Loucy (cell line): Measurements from ENCODE around the gene PSMD1.

ENCODE experiments used
- H2AFZ ChIP-seq: fragments of 200-600 bp; sonication (generic); 2 replicates; pipeline ENCODE4 v1.6.0; 2016; ENCODE audit warnings: antibody characterized with exemption, mild to moderate bottlenecking, low read length, moderate library complexity
- H3F3A ChIP-seq: fragments of 200-600 bp; 2 replicates; pipeline ENCODE4 v1.6.0; 2016; ENCODE audit warnings: antibody characterized with exemption, low read depth, mild to moderate bottlenecking
- H3K27me3 ChIP-seq: fragments of 200-600 bp; sonication (generic); 2 replicates; pipeline ENCODE4 v1.6.1; 2014; ENCODE audit warnings: low read length, mild to moderate bottlenecking; ENCODE audit not compliant: insufficient read depth, poor library complexity, severe bottlenecking
- H3K36me3 ChIP-seq: fragments of 200-600 bp; sonication (generic); 2 replicates; pipeline ENCODE4 v1.6.1; 2016; ENCODE audit warnings: low read length; ENCODE audit not compliant: insufficient read depth
- H3K4me1 ChIP-seq: fragments of 200-600 bp; sonication (generic); 2 replicates; pipeline ENCODE4 v1.5.1; 2014; ENCODE audit warnings: low read length, mild to moderate bottlenecking; ENCODE audit not compliant: insufficient read depth, poor library complexity, severe bottlenecking
- H3K4me2 ChIP-seq: fragments of 200-600 bp; sonication (generic); 2 replicates; pipeline ENCODE4 v1.6.0; 2014; ENCODE audit warnings: antibody characterized with exemption, low read length, low read depth, mild to moderate bottlenecking; ENCODE audit not compliant: poor library complexity, severe bottlenecking
- H3K4me3 ChIP-seq: fragments of 200-600 bp; sonication (generic); 2 replicates; pipeline ENCODE4 v1.5.1; 2014; ENCODE audit warnings: low read length, mild to moderate bottlenecking, mixed read lengths; ENCODE audit not compliant: poor library complexity, severe bottlenecking
- H3K79me2 ChIP-seq: fragments of 200-600 bp; sonication (generic); 2 replicates; pipeline ENCODE4 v1.6.1; 2014; ENCODE audit warnings: low read length; ENCODE audit not compliant: insufficient read depth
- H3K9ac ChIP-seq: fragments of 200-600 bp; sonication (generic); 2 replicates; pipeline ENCODE4 v1.6.0; 2014; ENCODE audit warnings: mild to moderate bottlenecking, low read depth, low read length, moderate library complexity; ENCODE audit not compliant: poor library complexity, severe bottlenecking
- H3K9me2 ChIP-seq: fragments of 200-600 bp; sonication (generic); replicated peaks from 2 replicates; pipeline ENCODE4 v1.6.1; 2016; ENCODE audit warnings: low read depth, low read length, mixed read lengths
- H3K9me3 ChIP-seq: fragments of 200-600 bp; sonication (generic); 2 replicates; pipeline ENCODE4 v1.6.1; 2014; ENCODE audit warnings: mild to moderate bottlenecking, antibody characterized with exemption, low read length, low read depth; ENCODE audit not compliant: insufficient read depth
- H4K20me1 ChIP-seq: fragments of 200-600 bp; sonication (generic); 2 replicates; pipeline ENCODE4 v1.6.0; 2014; ENCODE audit warnings: antibody characterized with exemption, low read length, mild to moderate bottlenecking; ENCODE audit not compliant: insufficient read depth, poor library complexity, severe bottlenecking
- CTCF ChIP-seq: fragments of 200-600 bp; sonication (generic); conservative IDR thresholded peaks from 2 replicates; pipeline ENCODE4 v1.5.1; 2014; ENCODE audit warnings: mild to moderate bottlenecking, antibody characterized with exemption, low read length
- EZH2phosphoT487 ChIP-seq: fragments of 200-600 bp; IDR thresholded peaks from 2 replicates; pipeline ENCODE4 v1.6.1; 2018; ENCODE audit warnings: antibody characterized with exemption, mild to moderate bottlenecking, moderate library complexity, borderline replicate concordance

PSMD1 gene

DNA sequence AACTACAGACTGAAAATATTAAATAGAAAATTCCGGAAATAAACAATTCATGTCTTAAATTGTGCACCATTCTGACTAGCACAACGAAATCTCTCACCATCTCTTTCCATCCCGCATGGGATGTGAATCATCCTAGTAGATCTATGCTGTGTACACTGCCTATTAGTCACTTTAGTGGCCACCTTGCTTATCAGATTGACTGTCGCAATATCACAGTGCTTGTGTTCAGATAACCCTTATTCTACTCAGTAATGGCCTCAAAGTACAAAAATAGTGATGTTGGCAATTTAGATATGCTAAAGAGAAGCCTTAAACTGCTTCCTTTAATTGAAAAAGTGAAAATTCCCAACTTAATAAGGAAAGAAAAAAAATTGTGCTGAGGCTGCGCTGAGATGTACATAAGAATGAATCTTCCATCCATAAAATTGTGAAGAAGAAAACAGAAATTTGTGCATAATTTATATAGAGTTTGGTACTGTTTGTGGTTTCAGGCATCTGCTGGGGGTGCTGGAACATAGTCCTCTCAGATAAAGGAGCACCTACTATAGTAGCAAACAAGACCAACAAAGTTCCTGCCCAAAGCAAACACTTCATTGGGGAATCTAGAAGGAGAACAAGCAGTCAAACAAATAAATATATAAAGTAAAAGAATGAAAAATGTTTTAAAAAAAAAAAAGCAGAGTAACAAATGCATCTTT lies 12.0 kb downstream of the PSMD1 start:
- peaks cover 88% of the 10 kb centered on the region for H3K36me3 ChIP-seq
- no peak overlapping the region for H3K4me2 ChIP-seq
- no peak for TF ChIP-seq EZH2phosphoT487
- no peak for TF ChIP-seq CTCF
- peaks cover 3% of the 10 kb centered on the region; the same call in 1 of the 2 replicates for H3K79me2 ChIP-seq
- no peak overlapping the region for H3K4me3 ChIP-seq
- no peaks in the 10 kb centered on the region for H3K4me1 ChIP-seq
- H3F3A ChIP-seq, result no peaks in the 10 kb centered on the region
- H3K9me2 ChIP-seq, result no peaks in the 10 kb centered on the region
- no peaks in the 10 kb centered on the region for H4K20me1 ChIP-seq
- H3K27me3 ChIP-seq, result no peaks in the 10 kb centered on the region
- no peaks in the 10 kb centered on the region for H3K9me3 ChIP-seq
- H2AFZ ChIP-seq, result no peak overlapping the region
- H3K9ac ChIP-seq, result no peak overlapping the region

GRCh38 chr2:231069379-231070054 lies 12.8 kb downstream of the PSMD1 start:
- H3K27me3 ChIP-seq, result no peaks in the 10 kb centered on the region
- no peak overlapping the region for H3K4me3 ChIP-seq

DNA sequence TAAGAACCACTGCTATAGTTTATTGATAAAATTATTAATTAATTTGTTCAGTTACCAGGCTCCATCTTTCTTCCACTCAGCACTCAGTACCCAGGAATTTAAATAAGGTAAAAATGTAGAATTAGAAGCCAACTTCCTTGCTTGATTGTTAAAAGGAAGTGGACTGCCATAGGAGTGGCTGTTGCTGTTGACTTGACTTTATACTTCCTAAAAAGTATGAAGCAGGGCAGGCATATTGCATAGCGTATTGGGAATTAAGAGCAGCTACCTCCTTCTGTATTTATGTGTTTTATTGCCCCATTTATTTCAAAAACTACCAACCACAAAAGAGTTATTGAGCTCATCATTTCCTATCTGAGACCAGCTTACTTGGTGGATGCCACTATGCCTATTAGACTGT lies 27.9 kb downstream of the PSMD1 start:
- H3K27me3 ChIP-seq, result no peaks in the 10 kb centered on the region
- no peaks in the 10 kb centered on the region for H3F3A ChIP-seq
- no peaks in the 10 kb centered on the region for H3K9me3 ChIP-seq
- peaks cover 97% of the 10 kb centered on the region for H3K36me3 ChIP-seq
- H2AFZ ChIP-seq, result no peak overlapping the region
- no peaks in the 10 kb centered on the region for H4K20me1 ChIP-seq
- H3K79me2 ChIP-seq, result no peaks in the 10 kb centered on the region
- H3K4me2 ChIP-seq, result no peak overlapping the region
- H3K9me2 ChIP-seq, result no peaks in the 10 kb centered on the region
- H3K9ac ChIP-seq, result no peak overlapping the region
- TF ChIP-seq CTCF (no peak), EZH2phosphoT487 (no peak)
- no peaks in the 10 kb centered on the region for H3K4me1 ChIP-seq
- H3K4me3 ChIP-seq, result no peak overlapping the region

More at GRCh38 chr2:231069379-231070054, 12.8 kb downstream of the PSMD1 start:
- H3K4me1 ChIP-seq, result no peaks in the 10 kb centered on the region
- H3F3A ChIP-seq, result no peaks in the 10 kb centered on the region
- H3K9me3 ChIP-seq, result no peaks in the 10 kb centered on the region
- no peaks in the 10 kb centered on the region for H3K79me2 ChIP-seq
- H3K9me2 ChIP-seq, result no peaks in the 10 kb centered on the region
- H2AFZ ChIP-seq, result no peak overlapping the region
- no peak overlapping the region for H3K4me2 ChIP-seq
- no peak overlapping the region for H3K9ac ChIP-seq
- TF ChIP-seq CTCF (no peak), EZH2phosphoT487 (no peak)
- no peaks in the 10 kb centered on the region for H4K20me1 ChIP-seq
- peaks cover 85% of the 10 kb centered on the region for H3K36me3 ChIP-seq
